ENCODE data around the gene IGF2BP3. TPM values are rescaled to one million over a fixed set of nuclear protein-coding genes. Genes with fewer than 3 reads are reported as not detected.

The IGF2BP3 gene
- total and polyA plus RNA-seq, 10 donors = 0.17 to 6.8 (median 1.6) TPM

DNA sequence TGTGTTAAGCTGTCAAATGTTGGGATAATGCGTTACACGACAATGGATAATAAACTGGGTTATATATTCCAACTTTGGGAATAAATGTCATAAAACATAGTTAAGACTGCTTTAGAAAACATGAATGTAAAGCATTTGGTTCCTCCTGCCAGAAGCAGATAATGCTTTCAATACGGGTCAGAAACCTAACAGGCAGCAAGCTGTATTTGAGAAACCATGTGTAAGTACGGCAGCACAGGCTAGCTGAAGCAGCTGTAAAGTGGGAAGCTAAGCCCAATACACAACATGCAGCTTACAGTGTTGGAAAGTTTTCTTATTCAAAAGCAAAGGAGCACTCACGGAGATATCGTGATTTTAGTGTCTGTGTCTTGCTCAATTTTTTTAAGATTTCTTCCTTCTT lies 124.7 kb downstream of the IGF2BP3 start:
- H3K4me1 ChIP-seq = peaks cover 0 to 29% (median 15%) of the 10 kb centered on the region in 6 donors
- H3K9me3 ChIP-seq = no peaks in the 10 kb centered on the region
- intact Hi-C loops (cut with DNase I; ENCODE audit: low total_unique reads) = no loop called here
- TF ChIP-seq POLR2A (IDR thresholded peaks at IDR 0.05) = no peak
- TF ChIP-seq POLR2AphosphoS5 (IDR thresholded peaks at IDR 0.05) = no peak
- TF ChIP-seq, protein P1, sequence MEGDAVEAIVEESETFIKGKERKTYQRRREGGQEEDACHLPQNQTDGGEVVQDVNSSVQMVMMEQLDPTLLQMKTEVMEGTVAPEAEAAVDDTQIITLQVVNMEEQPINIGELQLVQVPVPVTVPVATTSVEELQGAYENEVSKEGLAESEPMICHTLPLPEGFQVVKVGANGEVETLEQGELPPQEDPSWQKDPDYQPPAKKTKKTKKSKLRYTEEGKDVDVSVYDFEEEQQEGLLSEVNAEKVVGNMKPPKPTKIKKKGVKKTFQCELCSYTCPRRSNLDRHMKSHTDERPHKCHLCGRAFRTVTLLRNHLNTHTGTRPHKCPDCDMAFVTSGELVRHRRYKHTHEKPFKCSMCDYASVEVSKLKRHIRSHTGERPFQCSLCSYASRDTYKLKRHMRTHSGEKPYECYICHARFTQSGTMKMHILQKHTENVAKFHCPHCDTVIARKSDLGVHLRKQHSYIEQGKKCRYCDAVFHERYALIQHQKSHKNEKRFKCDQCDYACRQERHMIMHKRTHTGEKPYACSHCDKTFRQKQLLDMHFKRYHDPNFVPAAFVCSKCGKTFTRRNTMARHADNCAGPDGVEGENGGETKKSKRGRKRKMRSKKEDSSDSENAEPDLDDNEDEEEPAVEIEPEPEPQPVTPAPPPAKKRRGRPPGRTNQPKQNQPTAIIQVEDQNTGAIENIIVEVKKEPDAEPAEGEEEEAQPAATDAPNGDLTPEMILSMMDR (IDR thresholded peaks at IDR 0.05 in 8 of 11, conservative IDR thresholded peaks at IDR 0.05 in 3 of 11) = no peak
- no peaks in the 10 kb centered on the region for H3K27me3 ChIP-seq (replicated peaks in 1 of 7)
- 56 to 75% (median 69%) methylated on average over 6 of the region's 6 CpGs for WGBS, 5 donors
- peak overlapping the region in 4 of 8 donors; percentile 35 to 64 (median 52) for H3K27ac ChIP-seq
- H3K4me3 ChIP-seq = peak overlapping the region in 2 of 8 donors; percentile 36 to 62
- no peak for DNase-seq
- H3K36me3 ChIP-seq = no peaks in the 10 kb centered on the region

DNA sequence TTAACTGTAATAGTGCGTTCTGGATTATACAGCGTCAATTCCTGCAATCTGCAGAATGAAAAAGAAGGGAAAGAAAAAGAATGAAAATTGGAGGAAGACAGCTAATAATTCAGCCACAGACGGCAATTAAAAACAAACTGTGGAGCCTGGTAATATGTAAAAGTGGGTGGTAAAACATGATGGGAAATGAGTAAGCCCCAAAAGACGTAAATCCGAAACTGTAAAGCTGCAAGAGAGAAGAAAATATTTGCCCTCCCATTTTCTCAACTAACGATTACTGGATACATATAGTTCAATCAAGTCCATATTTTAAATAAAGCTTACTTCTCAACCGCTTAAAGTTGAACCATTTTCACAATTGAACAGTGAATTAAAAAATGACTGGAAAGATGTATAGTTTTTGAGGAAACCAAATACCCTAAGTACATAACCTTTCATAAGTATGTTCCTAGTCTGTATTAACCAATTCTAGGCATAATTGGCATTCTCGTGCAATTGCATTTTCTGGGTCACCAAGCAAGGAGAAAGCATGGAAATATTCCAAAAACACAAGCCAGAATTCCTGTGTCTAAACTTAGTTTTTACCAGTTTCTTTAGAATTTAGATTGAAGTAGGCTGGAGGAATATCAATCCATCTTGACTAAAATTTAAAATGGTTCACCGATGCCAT lies 126.3 kb downstream of the IGF2BP3 start:
- no peak for TF ChIP-seq POLR2AphosphoS5 (IDR thresholded peaks at IDR 0.05)
- TF ChIP-seq, protein P1 (IDR thresholded peaks at IDR 0.05 in 8 of 11, conservative IDR thresholded peaks at IDR 0.05 in 3 of 11) = no peak
- TF ChIP-seq POLR2A (IDR thresholded peaks at IDR 0.05) = no peak
- Histone ChIP-seq H3K36me3 (no peaks in the 10 kb centered on the region), H3K9me3 (no peaks in the 10 kb centered on the region), H3K27ac (no peak overlapping the region), H3K4me3 (no peak overlapping the region), H3K27me3 (replicated peaks in 1 of 7) (no peaks in the 10 kb centered on the region), H3K4me1 (peaks cover 0 to 29% (median 15%) of the 10 kb centered on the region in 6 donors)
- 87 to 96% (median 94%) methylated on average over 9 of the region's 9 CpGs for WGBS, 5 donors
- intact Hi-C loops (cut with DNase I; ENCODE audit: low total_unique reads) = no loop called here
- DNase-seq = no peak

DNA sequence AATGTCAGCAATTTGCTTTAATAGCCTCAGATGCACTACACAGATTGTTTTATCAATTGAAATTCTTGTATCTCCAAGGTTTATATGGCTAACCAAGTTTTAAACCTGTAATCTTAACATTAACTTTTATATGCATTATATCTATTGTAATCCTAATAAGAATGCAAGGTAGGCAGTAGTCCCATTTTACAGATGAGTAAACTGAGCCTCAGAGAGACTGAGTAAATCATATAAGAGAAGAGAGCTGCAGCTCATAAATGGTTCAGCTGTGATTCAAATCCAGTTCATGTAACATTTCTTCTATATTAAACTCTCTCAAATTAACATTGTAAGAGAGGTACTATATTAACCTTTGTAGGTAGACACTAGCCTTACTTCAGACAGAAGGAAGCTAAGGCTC lies 127.2 kb downstream of the IGF2BP3 start:
- no peaks in the 10 kb centered on the region for H3K27me3 ChIP-seq (replicated peaks in 1 of 7)
- H3K36me3 ChIP-seq = no peaks in the 10 kb centered on the region
- TF ChIP-seq POLR2A (IDR thresholded peaks at IDR 0.05) (no peak), POLR2AphosphoS5 (IDR thresholded peaks at IDR 0.05) (no peak)
- TF ChIP-seq, protein P1 (IDR thresholded peaks at IDR 0.05 in 8 of 11, conservative IDR thresholded peaks at IDR 0.05 in 3 of 11) = no peak
- peaks cover 0 to 29% (median 15%) of the 10 kb centered on the region in 6 donors for H3K4me1 ChIP-seq
- DNase-seq = no peak
- H3K4me3 ChIP-seq = no peak overlapping the region
- no peaks in the 10 kb centered on the region for H3K9me3 ChIP-seq
- intact Hi-C loops (cut with DNase I; ENCODE audit: low total_unique reads) = no loop called here
- no peak overlapping the region for H3K27ac ChIP-seq

DNA sequence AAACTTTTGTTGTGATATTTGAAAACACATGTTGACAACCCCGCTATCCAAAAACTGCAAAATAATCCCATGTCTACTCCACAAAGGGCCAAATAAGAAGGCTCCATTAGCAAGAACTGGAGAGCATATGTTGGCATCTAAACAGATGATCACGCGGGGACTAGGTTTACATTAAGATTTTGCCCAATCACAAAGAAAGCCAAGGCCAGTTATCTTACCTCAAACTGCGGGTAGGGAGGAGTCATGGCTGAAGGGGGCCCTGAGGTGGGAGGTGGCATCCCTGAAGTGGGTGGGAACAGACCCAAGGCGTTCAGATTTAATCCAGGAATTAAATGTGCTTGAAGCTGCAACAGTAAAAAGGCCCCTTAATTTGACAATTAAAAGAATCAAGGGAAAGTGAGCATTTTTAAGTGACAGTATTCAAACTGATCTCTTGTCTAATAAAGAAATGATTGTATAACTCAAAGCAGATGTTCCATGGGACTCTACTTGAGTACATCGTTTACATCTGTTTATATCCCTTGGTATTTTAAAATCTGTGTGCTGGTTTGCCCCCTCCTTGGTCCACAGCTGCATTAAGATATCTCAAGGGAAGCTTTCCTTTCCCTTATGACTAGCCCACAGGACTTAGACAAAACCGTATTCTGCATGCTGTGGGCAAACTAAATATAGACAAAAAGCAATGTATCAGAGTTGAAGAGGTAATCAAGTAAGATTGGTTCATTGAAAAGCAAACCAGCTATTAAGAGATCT lies 128.3 kb downstream of the IGF2BP3 start:
- no peak overlapping the region for H3K27ac ChIP-seq
- no peak overlapping the region for H3K4me3 ChIP-seq
- H3K36me3 ChIP-seq = no peaks in the 10 kb centered on the region
- intact Hi-C loops (cut with DNase I; ENCODE audit: low total_unique reads) = no loop called here
- TF ChIP-seq, protein P1 (IDR thresholded peaks at IDR 0.05 in 8 of 11, conservative IDR thresholded peaks at IDR 0.05 in 3 of 11) = no peak
- TF ChIP-seq POLR2AphosphoS5 (IDR thresholded peaks at IDR 0.05) = no peak
- no peak for TF ChIP-seq POLR2A (IDR thresholded peaks at IDR 0.05)
- peaks cover 0 to 19% (median 12%) of the 10 kb centered on the region in 6 donors for H3K4me1 ChIP-seq
- no peak for DNase-seq
- no peaks in the 10 kb centered on the region for H3K27me3 ChIP-seq (replicated peaks in 1 of 7)
- WGBS, 5 donors = 69 to 81% (median 77%) methylated on average over 7 of the region's 7 CpGs
- H3K9me3 ChIP-seq = no peaks in the 10 kb centered on the region

All from spleen (tissue), 11 donors.